CD4-positive, alpha-beta T cell (primary cell): ENCODE data around the gene PCYT1A. TPM values are rescaled to one million over a fixed set of nuclear protein-coding genes. Genes with fewer than 3 reads are reported as not detected.

Source experiments
- ATAC-seq: fragments of 200-7000 bp; cut with Tn5 transposase; one replicate; pipeline ENCODE4 v1.10.0; 2022; ENCODE audit warnings: mild to moderate bottlenecking; ENCODE audit not compliant: poor library complexity
- CTCF ChIA-PET: fragments of 350-600 bp; sonication (Branson Sonifier 250); formaldehyde crosslinking; loops from one replicate; lab custom pipeline; 2021; ENCODE audit warnings: antibody characterized with exemption, inconsistent platforms; lab: Charles Lee
- POLR2A ChIA-PET: fragments of 350-600 bp; sonication (Branson Sonifier 250); formaldehyde crosslinking; loops from one replicate; lab custom pipeline; 2021; ENCODE audit warnings: antibody characterized with exemption, inconsistent platforms; lab: Charles Lee
- DNase-seq, 14 experiments: peaks; one replicate each; pipeline ENCODE4 v3.0.0-alpha.2; 2013 to 2020; ENCODE audit warnings: mixed read lengths in 2 of 14
- H3K27ac ChIP-seq, 2 donors: one replicate each; pipeline versions ENCODE4 v1.5.1 to v1.7.0; 2013; ENCODE audit warnings: low read length in 2 of 2, low read depth in 1 of 2, mild to moderate bottlenecking in 1 of 2
- H3K27me3 ChIP-seq, 2 experiments: 1 replicate in 1 of 2; 2 replicates in 1 of 2; pipeline versions ENCODE4 v1.6.1 to v1.7.0; 2013; ENCODE audit warnings: low read length in 2 of 2, control low read depth in 1 of 2, mild to moderate bottlenecking in 1 of 2, moderate library complexity in 1 of 2; ENCODE audit not compliant: insufficient read depth in 2 of 2, control insufficient read depth in 1 of 2
- H3K36me3 ChIP-seq: one replicate; pipeline ENCODE4 v1.6.1; 2013; ENCODE audit warnings: low read length, control low read depth; ENCODE audit not compliant: insufficient read depth
- H3K4me1 ChIP-seq: one replicate; pipeline ENCODE4 v1.6.1; 2013; ENCODE audit warnings: low read length, control low read depth; ENCODE audit not compliant: insufficient read depth
- H3K4me3 ChIP-seq: one replicate; pipeline ENCODE4 v1.5.1; 2013; ENCODE audit warnings: mild to moderate bottlenecking, low read length, moderate library complexity
- H3K9me3 ChIP-seq, 2 experiments: 1 replicate in 1 of 2; 2 replicates in 1 of 2; pipeline versions ENCODE4 v1.6.1 to v1.7.0; 2013; ENCODE audit warnings: low read length in 2 of 2, mild to moderate bottlenecking in 2 of 2, control low read depth in 1 of 2, moderate library complexity in 1 of 2; ENCODE audit not compliant: control insufficient read depth in 1 of 2, insufficient read depth in 1 of 2
- H3K27ac Mint-ChIP-seq: one replicate; pipeline ENCODE4 v1.8.0; 2020; ENCODE audit warnings: mixed read lengths
- H3K27me3 Mint-ChIP-seq: one replicate; pipeline ENCODE4 v1.8.0; 2021; ENCODE audit warnings: mixed read lengths
- H3K36me3 Mint-ChIP-seq: one replicate; pipeline ENCODE4 v1.8.0; 2021; ENCODE audit warnings: low read depth, mixed read lengths
- H3K4me1 Mint-ChIP-seq: one replicate; pipeline ENCODE4 v1.8.0; 2021; ENCODE audit warnings: low read depth, mixed read lengths
- H3K4me3 Mint-ChIP-seq: one replicate; pipeline ENCODE4 v1.8.0; 2020; ENCODE audit warnings: mild to moderate bottlenecking, mixed read lengths
- H3K9me3 Mint-ChIP-seq: one replicate; pipeline ENCODE4 v1.8.0; 2020; ENCODE audit warnings: mixed read lengths
- CTCF ChIP-seq: fragments of 200-600 bp; IDR thresholded peaks from one replicate; pipeline ENCODE4 v1.8.0; 2022; ENCODE audit warnings: antibody characterized with exemption, mild to moderate bottlenecking
- intact Hi-C, 2 experiments: fragments of 100-400 bp; cut with DNase I in 1 of 2; cut with micrococcal nuclease in 1 of 2; formaldehyde crosslinking; loops; one replicate each; pipeline versions ENCODE4 v1.15.1 to v1.9.0; 2023 to 2025; cut with DNase I, micrococcal nuclease
- total RNA-seq, 174 experiments: library from RNA in 2 of 174; stranded (reverse) in 2 of 174; gene quantifications; one replicate each; pipeline ENCODE4 v1.2.3 and lab custom pipeline; 2021 to 2026

PCYT1A gene
- total RNA-seq, 2 experiments from 2014 or later = 49.8 to 54.7 TPM

DNA sequence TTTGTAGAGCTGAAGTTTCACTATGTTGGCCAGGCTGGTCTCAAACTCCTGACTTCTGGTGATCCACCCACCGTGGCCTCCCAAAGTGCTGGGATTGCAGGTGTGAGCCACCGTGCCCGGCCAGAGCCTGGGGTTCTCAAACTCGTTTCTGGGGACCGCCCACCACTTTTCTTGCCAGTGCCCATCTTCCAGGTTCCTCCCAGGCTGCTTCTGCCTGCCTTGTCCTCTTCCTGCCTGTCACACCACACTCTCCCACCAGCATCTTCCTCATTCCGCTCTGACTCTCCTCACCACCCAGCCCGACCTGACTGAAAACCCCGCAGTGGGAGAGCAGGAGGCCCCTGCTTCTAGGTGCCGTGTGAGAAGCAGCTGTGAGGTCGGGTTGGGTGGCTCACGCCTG lies 33.6 kb upstream of the PCYT1A start:
- no peaks in the 10 kb centered on the region for H3K27me3 Mint-ChIP-seq
- Histone ChIP-seq H3K27me3 (no peaks in the 10 kb centered on the region), H3K4me3 (no peak overlapping the region), H3K4me1 (peaks cover 20% of the 10 kb centered on the region), H3K9me3 (no peaks in the 10 kb centered on the region), H3K27ac (no peak overlapping the region), H3K36me3 (no peaks in the 10 kb centered on the region)
- peak overlapping the region; percentile 30 for H3K4me3 Mint-ChIP-seq
- DNase-seq = peak in 2 of 14 experiments; percentile 21 to 39
- intact Hi-C loops = loop anchor here in 1 of 2 experiments (5.0 kb wide), 1 partner anchor 111 kb away; the partner anchor contains the start of gene UBXN7
- H3K27ac Mint-ChIP-seq = no peak overlapping the region
- no peak for TF ChIP-seq CTCF
- POLR2A ChIA-PET = no interaction called here
- H3K36me3 Mint-ChIP-seq = peaks cover 6% of the 10 kb centered on the region
- ATAC-seq = no peak
- peaks cover 5% of the 10 kb centered on the region for H3K4me1 Mint-ChIP-seq
- CTCF ChIA-PET = interaction anchor here (0.5 kb wide), 1 partner anchor 45 kb away, joined by 3 read pairs; no protein-coding TSS in a partner anchor
- H3K9me3 Mint-ChIP-seq = no peaks in the 10 kb centered on the region

DNA sequence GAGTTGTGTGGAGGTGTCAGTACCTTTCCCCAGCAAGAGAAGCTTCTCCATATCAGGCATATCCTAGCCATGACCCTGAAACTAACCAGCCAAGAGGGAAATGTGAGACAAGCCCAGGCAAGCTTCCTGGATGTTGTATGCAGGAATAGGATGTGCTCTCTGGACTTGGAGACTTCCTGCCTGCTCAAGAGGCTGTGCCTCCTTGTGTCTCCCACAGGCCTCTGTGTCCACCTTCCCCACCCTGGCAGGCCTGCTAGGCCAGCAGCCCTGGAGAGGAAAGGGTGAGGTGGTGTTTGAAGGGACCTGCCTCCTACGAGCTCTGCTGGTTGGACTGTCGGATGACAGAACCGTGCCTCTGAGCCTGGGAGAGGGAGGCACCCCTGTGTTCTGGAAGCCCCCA lies 32.6 kb upstream of the PCYT1A start:
- POLR2A ChIA-PET = interaction anchor here (1.0 kb wide), 1 partner anchor 11 kb away, joined by 3 read pairs; no protein-coding TSS in a partner anchor
- H3K36me3 Mint-ChIP-seq = peaks cover 6% of the 10 kb centered on the region
- CTCF ChIA-PET = interaction anchor here (1.2 kb wide), 1 partner anchor 66 kb away, joined by 3 read pairs; no protein-coding TSS in a partner anchor

More for the DNA sequence above, 32.6 kb upstream of the PCYT1A start:
- no peak for ATAC-seq
- Mint-ChIP-seq H3K27me3 (no peaks in the 10 kb centered on the region), H3K27ac (no peak overlapping the region), H3K9me3 (no peaks in the 10 kb centered on the region), H3K4me1 (peaks cover 5% of the 10 kb centered on the region), H3K4me3 (peak overlapping the region; percentile 60)
- Histone ChIP-seq H3K36me3 (no peaks in the 10 kb centered on the region), H3K4me1 (peaks cover 20% of the 10 kb centered on the region), H3K4me3 (no peak overlapping the region), H3K9me3 (no peaks in the 10 kb centered on the region), H3K27ac (no peak overlapping the region), H3K27me3 (no peaks in the 10 kb centered on the region)
- intact Hi-C loops = loop anchor here in 1 of 2 experiments (5.0 kb wide), 1 partner anchor 112 kb away; the partner anchor contains the start of gene UBXN7
- no peak for DNase-seq
- TF ChIP-seq CTCF = no peak
